Endothelial cell of umbilical vein (primary cell): Measurements from ENCODE around the gene IP6K2.

Experiments
- CTCF ChIP-seq, 2 donors: IDR thresholded peaks; 1 replicate in 1 of 2; 2 replicates in 1 of 2; pipeline ENCODE4 v1.5.1; 2011; ENCODE audit warnings: low read length in 2 of 2, mild to moderate bottlenecking in 2 of 2, moderate library complexity in 2 of 2, control low read depth in 1 of 2, inconsistent platforms in 1 of 2, low read depth in 1 of 2; ENCODE audit not compliant: insufficient read depth in 1 of 2; ENCODE audit errors: extremely low read depth in 1 of 2
- EZH2 ChIP-seq: IDR thresholded peaks from 2 replicates; pipeline ENCODE4 v1.6.1; 2012; ENCODE audit warnings: borderline replicate concordance, low read depth, mild to moderate bottlenecking, moderate library complexity, low read length, inconsistent platforms; ENCODE audit not compliant: severe bottlenecking
- FOS ChIP-seq: IDR thresholded peaks from 2 replicates; pipeline ENCODE4 v1.6.1; 2011; ENCODE audit warnings: mild to moderate bottlenecking, low read length, moderate library complexity, borderline replicate concordance; ENCODE audit not compliant: insufficient read depth
- GATA2 ChIP-seq: IDR thresholded peaks from 2 replicates; pipeline ENCODE4 v1.7.0; 2011; ENCODE audit warnings: low read depth, mild to moderate bottlenecking, moderate library complexity, mixed read lengths, low read length; ENCODE audit not compliant: insufficient read length, insufficient read depth
- JUN ChIP-seq: IDR thresholded peaks from 2 replicates; pipeline ENCODE4 v1.6.1; 2011; ENCODE audit warnings: borderline replicate concordance, low read depth; ENCODE audit not compliant: insufficient read length, insufficient read depth
- MAX ChIP-seq: IDR thresholded peaks from 2 replicates; pipeline ENCODE4 v1.6.1; 2011; ENCODE audit not compliant: insufficient read depth, insufficient read length
- MYC ChIP-seq: IDR thresholded peaks from one replicate; pipeline ENCODE4 v1.6.1; 2011; ENCODE audit warnings: mild to moderate bottlenecking, low read depth, low read length
- POLR2A ChIP-seq: IDR thresholded peaks from 2 replicates; pipeline ENCODE4 v1.6.1; 2012; ENCODE audit warnings: low read depth, mild to moderate bottlenecking, control low read depth, low read length
- POLR2AphosphoS5 ChIP-seq: IDR thresholded peaks from 2 replicates; pipeline ENCODE4 v1.6.1; 2012; ENCODE audit warnings: low read depth, mild to moderate bottlenecking, control low read depth, low read length, moderate library complexity; ENCODE audit not compliant: insufficient read depth

- TF ChIP-seq POLR2AphosphoS5: no peak
- TF ChIP-seq POLR2A: no peak
- TF ChIP-seq CTCF (IDR thresholded peaks at IDR 0.05; ENCODE audit: extremely low read depth in 1 of 2, insufficient read depth in 1 of 2, low read depth in 1 of 2, low read length in 2 of 2): no peak
- TF ChIP-seq MAX: no peak
- TF ChIP-seq EZH2: no peak
- no peak for TF ChIP-seq MYC
- TF ChIP-seq GATA2: no peak
- no peak for TF ChIP-seq FOS
- no peak for TF ChIP-seq JUN
Observed at GRCh38 chr3:48689384-48689783, 27.6 kb downstream of the IP6K2 start.
